ENCODE results near the gene EZR.

The EZR gene

GRCh38 chr6:158819213-158819976, at the start of gene EZR:
Gene EZR, minus strand, starts transcription at chr6:158819368. Its CDS starts 1,275 bp downstream, at chr6:158818093.
- no peak for DNase-seq

GRCh38 chr6:158868122-158868480, 48.9 kb upstream of the EZR start:
- no peak for DNase-seq

GRCh38 chr6:158867381-158868121, 48.4 kb upstream of the EZR start:
- DNase-seq, result no peak

- no peak for DNase-seq
These were observed 46.6 kb upstream of the EZR start for GRCh38 chr6:158865769-158866168.

GRCh38 chr6:158863646-158864045, 44.5 kb upstream of the EZR start:
- DNase-seq, result no peak

- no peak for DNase-seq
These were observed 42.7 kb upstream of the EZR start for GRCh38 chr6:158861686-158862381.

- DNase-seq, result no peak
These were observed 41.2 kb upstream of the EZR start for GRCh38 chr6:158860279-158860865.

- no peak for DNase-seq
These were observed 37.1 kb upstream of the EZR start for GRCh38 chr6:158856261-158856660.

- no peak for DNase-seq
These were observed 35.3 kb upstream of the EZR start for GRCh38 chr6:158854214-158855101.

GRCh38 chr6:158853880-158854213, 34.7 kb upstream of the EZR start:
- no peak for DNase-seq

GRCh38 chr6:158853072-158853879, 34.1 kb upstream of the EZR start:
- DNase-seq, result no peak

- DNase-seq, result no peak
These were observed 33.3 kb upstream of the EZR start for GRCh38 chr6:158852312-158853071.

GRCh38 chr6:158850807-158851115, 31.6 kb upstream of the EZR start:
- DNase-seq, result no peak

- DNase-seq, result no peak
These were observed 31.0 kb upstream of the EZR start for GRCh38 chr6:158849899-158850806.

GRCh38 chr6:158848490-158848895, 29.3 kb upstream of the EZR start:
- no peak for DNase-seq

- DNase-seq, result no peak
These were observed 28.6 kb upstream of the EZR start for GRCh38 chr6:158847786-158848185.

- DNase-seq, result no peak
These were observed 27.9 kb upstream of the EZR start for GRCh38 chr6:158847012-158847529.

GRCh38 chr6:158843751-158844683, 24.8 kb upstream of the EZR start:
- no peak for DNase-seq
